ENCODE results near the gene TMF1. TPM values are rescaled to one million over a fixed set of nuclear protein-coding genes. Genes with fewer than 3 reads are reported as not detected.
A peak's percentile ranks its signal among the peaks of the same experiment; 100 is the strongest.

The TMF1 gene
- 20.9 and 22.3 TPM in 2 replicates for total RNA-seq

- DNase-seq (ENCODE audit: low read depth in 2 of 2) = peak; percentile 98 to 99
Measured at GRCh38 chr3:69051756-69052471, at the start of gene TMF1. Gene TMF1, minus strand, starts transcription at chr3:69052333. Its CDS starts 247 bp downstream, at chr3:69052086.

DNA sequence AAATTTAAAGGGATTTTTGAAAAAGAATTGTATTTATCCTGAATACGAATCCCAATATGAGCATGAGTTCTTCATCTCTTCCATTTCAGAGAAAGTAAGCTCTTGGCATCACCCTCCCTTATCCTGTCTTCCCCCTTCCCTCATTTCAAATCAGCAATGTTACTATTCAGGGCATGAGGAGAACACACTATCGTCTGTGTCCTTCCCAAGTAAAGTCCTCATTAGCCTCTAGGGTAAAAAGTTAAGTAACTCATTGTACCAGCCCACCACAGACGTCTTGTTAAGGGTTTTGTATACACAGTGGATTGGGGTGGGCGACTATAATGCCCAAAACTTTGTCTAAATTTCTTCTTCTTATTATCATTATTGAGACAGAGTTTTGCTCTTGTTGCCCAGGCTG, 47.4 kb upstream of the TMF1 start:
- DNase-seq (ENCODE audit: low read depth in 2 of 2) = no peak

DNA sequence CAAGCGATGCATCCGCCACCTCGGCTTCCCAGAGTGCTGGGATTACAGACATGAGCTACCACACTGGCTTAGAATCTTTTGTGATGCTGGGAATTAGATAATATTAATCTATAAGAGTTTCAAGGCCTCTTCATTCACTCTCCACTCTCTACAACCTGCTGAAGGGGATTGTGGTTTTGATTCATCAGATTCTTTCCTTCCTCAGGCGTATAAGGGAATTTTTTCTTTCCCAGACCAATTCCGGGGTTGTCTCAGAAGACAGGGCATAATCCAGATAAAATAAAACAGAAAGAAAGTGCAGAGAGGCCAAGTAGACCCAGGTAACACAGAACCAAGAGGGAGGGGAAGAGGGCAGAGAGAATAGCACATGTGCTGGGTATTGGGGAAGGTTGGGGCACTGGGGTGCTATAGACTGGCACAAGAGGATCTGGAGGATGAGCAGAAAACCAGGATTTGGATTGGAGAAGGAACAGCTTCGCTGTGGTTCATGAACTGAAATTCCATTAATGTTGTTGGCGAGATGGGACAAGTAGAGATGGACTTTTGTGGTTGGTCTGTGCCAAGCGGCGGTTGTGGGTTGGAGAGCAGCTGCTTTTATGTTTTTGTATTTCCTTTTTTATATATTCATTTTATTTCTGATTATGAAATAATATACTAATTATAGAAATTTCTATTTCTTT, 45.4 kb upstream of the TMF1 start:
- DNase-seq (ENCODE audit: low read depth in 2 of 2) = no peak

- DNase-seq (ENCODE audit: low read depth in 2 of 2) = no peak
Measured at GRCh38 chr3:69096299-69096698, 44.2 kb upstream of the TMF1 start.

GRCh38 chr3:69095636-69096035, 43.5 kb upstream of the TMF1 start:
- no peak for DNase-seq (ENCODE audit: low read depth in 2 of 2)

DNA sequence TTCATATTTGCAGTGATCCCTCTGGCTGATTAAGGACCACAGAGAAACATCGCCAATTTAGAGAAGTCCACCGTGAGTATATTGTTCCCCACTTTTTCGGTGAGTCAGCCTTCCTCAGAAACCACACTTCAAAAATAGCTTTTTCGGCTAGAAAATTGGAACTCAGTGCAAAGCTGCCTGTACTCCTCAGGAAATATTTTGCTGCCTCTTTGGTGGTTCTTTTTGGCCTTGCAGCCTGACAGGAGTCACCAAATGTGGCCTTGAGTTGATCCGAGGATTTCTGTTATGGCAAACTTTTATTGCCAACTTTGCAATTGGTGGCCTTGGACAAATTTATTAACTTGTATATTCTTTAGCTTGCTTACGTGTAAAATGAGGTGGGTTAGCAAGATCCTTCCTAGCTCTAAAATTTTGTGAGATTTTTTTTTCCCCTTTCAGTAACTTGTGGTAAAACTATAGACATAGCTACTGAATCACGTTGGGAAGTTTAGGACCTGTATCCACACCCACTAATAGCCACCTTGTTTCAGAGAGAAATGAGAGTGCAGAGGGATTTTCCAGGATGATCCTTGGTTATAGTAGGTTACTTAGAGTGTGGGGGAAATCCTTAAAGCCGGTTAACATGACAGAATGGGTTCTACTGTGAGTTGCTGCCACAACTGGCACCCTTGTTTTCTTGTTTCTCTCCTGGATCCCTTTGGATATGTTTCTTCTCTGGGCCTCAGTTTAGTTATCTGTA, 42.5 kb upstream of the TMF1 start:
- no peak for DNase-seq (ENCODE audit: low read depth in 2 of 2)

DNA sequence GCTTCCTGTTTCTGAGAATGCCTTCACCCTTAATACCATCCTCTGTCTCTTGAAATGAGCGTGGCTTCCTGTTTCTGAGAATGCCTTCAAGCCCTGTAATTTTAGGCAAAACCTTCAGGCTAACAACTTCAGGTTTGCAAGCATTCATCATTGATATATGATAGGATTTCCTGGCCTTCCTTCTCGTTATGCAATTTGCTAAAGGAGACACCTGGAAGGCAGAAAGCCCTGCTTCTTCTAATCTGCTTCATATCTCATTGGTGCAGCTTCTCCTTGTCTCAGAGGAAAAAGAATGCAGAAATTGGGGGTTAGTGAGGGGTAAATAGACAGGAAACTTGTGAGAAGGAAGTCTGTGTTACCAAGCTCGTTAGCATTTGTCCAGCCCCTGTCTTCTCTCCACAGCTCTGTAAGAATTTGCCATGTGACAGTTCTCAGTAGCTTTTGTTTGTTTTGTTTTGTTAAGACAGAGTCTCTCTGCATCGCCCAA, 39.9 kb upstream of the TMF1 start:
- peak in 1 of 2 donors; percentile 53 for DNase-seq (ENCODE audit: low read depth in 2 of 2)

DNA sequence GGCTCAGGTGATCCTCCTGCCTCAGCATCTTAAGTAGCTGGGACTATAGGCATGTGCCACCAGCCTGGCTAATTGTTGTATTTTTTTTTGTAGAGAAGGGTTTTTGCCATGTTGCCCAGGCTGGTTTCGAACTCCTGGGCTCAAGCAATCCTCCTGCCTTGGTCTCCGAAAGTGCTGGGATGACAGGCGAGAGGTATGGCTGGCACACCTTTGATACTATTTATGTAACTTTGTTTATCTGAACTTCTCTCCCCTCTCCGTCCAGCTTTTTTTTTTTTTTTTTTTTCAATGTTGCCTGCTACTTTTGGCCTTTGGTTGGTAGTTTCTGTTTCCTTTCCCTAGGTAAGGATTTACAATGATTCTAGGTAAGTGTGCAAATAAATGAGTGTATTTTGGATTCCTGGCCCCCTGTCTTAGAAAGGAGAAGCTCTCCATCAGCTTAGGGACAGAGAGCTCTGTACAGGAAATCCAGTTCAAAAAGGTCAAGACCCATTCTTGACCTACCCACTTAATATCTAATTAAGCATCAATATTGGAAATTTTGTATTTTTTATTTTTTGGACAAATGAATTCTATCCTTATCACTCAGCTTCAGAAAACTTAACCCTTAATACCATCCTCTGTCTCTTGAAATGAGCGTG, 39.4 kb upstream of the TMF1 start:
- DNase-seq (ENCODE audit: low read depth in 2 of 2) = no peak

GRCh38 chr3:69090021-69090420, 37.9 kb upstream of the TMF1 start:
- DNase-seq (ENCODE audit: low read depth in 2 of 2) = peak; percentile 60 to 78

DNA sequence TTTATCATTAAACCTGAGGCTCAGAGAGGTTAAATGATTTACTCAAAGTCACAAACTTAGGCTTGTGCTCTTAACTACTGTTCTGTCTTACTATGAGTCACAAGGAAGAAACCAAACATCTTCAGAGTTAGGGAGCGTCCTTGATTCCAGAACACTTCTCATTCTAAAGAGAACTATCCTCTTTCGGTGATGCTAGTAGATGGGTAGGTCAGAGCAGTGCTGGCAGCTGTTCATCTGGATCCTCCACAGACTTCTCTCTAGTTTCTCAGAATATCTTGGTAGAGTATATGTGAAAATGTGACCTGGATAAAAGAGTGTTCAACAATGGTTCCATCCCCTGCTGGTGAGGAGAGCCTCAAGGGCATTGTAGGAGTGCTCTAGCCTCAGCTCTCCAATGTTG, 35.9 kb upstream of the TMF1 start:
- no peak for DNase-seq (ENCODE audit: low read depth in 2 of 2)

- no peak for DNase-seq (ENCODE audit: low read depth in 2 of 2)
Measured at GRCh38 chr3:69087030-69087791, 35.1 kb upstream of the TMF1 start.

- DNase-seq (ENCODE audit: low read depth in 2 of 2) = peak; percentile 39 to 96
Measured at GRCh38 chr3:69085833-69086722, 33.9 kb upstream of the TMF1 start.

- peak in 1 of 2 donors; percentile 46 for DNase-seq (ENCODE audit: low read depth in 2 of 2)
Measured at GRCh38 chr3:69085168-69085832, 33.2 kb upstream of the TMF1 start.

GRCh38 chr3:69084326-69085167, 32.4 kb upstream of the TMF1 start, which contains the start of gene ARL6IP5:
Gene ARL6IP5, plus strand, starts transcription at chr3:69084937. Its CDS starts 111 bp downstream, at chr3:69085048.
- peak; percentile 80 to 96 for DNase-seq (ENCODE audit: low read depth in 2 of 2)

- peak in 1 of 2 donors; percentile 77 for DNase-seq (ENCODE audit: low read depth in 2 of 2)
Measured at GRCh38 chr3:69082805-69083204, 30.7 kb upstream of the TMF1 start.

- DNase-seq (ENCODE audit: low read depth in 2 of 2) = peak in 1 of 2 donors; percentile 13
Measured at GRCh38 chr3:69082361-69082760, 30.2 kb upstream of the TMF1 start.

GRCh38 chr3:69081583-69082262, 29.6 kb upstream of the TMF1 start:
- DNase-seq (ENCODE audit: low read depth in 2 of 2) = peak in 1 of 2 donors; percentile 78
